Activated CD8-positive, alpha-beta memory T cell treated with anti-CD3 and anti-CD28 coated beads, Interleukin-2, amount 50 U/mL, for 24 hours (primary cell): ENCODE measurements around the gene RBMS2.
"Not testable (repeated sequence)": the region's sequence is repeated elsewhere in the genome, so short reads cannot be mapped to it uniquely, and the experiment has no call there.

ENCODE experiments used
- DNase-seq: peaks from one replicate; pipeline ENCODE4 v3.0.0-alpha.2; 2020; ENCODE audit errors: extremely low read depth

Gene RBMS2, protein sequence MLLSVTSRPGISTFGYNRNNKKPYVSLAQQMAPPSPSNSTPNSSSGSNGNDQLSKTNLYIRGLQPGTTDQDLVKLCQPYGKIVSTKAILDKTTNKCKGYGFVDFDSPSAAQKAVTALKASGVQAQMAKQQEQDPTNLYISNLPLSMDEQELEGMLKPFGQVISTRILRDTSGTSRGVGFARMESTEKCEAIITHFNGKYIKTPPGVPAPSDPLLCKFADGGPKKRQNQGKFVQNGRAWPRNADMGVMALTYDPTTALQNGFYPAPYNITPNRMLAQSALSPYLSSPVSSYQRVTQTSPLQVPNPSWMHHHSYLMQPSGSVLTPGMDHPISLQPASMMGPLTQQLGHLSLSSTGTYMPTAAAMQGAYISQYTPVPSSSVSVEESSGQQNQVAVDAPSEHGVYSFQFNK

DNA sequence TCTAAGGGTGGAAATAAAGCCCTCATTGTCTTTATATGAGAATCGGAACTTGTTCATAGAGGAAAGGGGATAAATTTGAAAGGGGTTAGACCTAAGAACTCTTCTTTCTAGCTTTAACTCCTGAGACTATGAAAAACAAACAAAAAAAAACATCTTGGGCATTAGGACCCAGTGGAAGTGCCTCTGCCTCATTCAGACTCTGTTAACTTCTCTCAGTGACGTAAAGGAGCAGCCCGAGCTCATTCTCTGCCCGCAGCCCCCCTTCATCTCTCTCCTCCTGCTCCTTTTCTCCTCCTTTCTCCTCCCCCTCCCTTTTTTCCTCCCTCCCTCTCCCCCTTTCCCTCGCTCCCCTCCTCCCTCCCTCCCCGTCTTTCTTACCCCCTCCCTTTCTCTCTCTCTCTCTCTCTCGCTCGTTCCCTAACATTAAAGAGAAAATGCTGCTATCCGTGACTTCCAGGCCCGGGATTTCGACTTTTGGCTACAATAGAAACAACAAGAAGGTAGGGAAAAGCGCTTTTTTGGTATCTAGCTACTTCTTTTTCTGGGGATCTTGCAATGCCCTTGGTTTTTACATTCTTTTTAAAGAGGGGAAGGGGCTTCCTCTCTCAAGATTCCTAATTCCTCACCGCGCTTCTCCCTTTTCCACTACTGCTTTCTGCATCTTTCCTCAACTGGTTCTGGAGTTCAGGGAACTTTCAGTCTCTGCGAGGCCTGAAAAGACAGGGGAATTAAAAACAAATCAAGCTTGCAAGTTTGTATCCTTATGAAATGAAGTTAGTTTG is at the start of gene RBMS2:
Gene RBMS2 (plus strand): TSS at position 231 of the 782 bp plus-strand sequence. CDS start 204 bp downstream, at position 435.
- DNase-seq = no peak

GRCh38 chr12:56474389-56474788 is 47.2 kb upstream of the RBMS2 start:
- DNase-seq = no peak

GRCh38 chr12:56476143-56476542 is 45.5 kb upstream of the RBMS2 start:
- DNase-seq = no peak

- DNase-seq = no peak
Measured at GRCh38 chr12:56476972-56477432, 44.6 kb upstream of the RBMS2 start.

- DNase-seq = no peak
Measured at GRCh38 chr12:56477521-56478225, 43.9 kb upstream of the RBMS2 start.

- no peak for DNase-seq
Measured at GRCh38 chr12:56479625-56480024, 42.0 kb upstream of the RBMS2 start.

- DNase-seq = no peak
Measured at GRCh38 chr12:56484566-56484965, 37.1 kb upstream of the RBMS2 start.

DNA sequence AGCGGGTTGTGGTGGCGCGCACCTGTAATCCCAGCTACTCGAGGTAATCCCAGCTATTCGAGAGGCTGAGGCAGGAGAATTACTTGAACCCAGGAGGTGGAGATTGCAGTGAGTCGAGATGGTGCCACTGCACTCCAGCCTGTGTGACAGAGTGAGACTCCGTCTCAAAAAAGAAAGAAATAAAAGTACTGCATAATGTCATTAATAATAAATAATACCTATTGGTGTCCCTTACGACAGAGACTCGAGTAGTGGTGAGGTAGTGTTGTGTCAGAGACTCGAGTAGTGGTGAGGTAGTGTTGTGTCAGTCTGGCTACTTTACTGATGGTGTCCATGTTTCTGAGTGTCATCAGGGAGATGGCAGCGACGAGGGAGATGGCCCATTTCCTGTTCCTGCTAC is 34.9 kb upstream of the RBMS2 start:
- DNase-seq = no peak

DNA sequence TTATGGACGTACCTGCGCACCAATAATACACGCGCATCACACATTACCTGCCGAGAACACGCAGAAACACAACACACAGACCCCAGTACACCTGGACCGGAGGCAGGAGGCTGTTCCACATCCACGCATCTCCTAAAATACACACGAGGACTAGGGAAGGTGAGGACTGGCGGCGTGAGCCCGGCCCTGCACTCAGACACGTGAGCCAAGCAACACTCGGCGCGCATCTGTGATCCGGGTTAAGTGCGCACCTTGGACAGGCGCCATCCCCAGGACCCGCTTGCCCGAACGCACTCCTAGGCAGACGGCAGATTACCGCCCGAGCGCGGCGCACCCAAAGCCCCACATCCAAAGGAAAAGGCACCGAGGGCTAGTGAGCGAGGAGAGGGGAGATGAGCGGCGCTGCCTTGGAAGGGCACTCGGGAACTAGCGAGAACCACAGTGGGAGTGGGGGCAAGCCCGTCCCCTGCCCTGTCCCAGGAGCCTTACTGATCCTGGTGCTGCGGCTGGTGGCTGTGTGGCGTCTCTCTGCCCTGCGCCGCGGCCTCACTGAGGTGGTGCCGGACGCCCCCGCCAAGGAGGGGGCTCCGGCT is 34.1 kb upstream of the RBMS2 start:
- DNase-seq = no peak

GRCh38 chr12:56488041-56488955 is 33.3 kb upstream of the RBMS2 start, which contains the start of gene GLS2:
GLS2 (minus strand) TSS chr12:56488161; CDS start chr12:56488118, 43 bp downstream.
- DNase-seq = peak; percentile 39

DNA sequence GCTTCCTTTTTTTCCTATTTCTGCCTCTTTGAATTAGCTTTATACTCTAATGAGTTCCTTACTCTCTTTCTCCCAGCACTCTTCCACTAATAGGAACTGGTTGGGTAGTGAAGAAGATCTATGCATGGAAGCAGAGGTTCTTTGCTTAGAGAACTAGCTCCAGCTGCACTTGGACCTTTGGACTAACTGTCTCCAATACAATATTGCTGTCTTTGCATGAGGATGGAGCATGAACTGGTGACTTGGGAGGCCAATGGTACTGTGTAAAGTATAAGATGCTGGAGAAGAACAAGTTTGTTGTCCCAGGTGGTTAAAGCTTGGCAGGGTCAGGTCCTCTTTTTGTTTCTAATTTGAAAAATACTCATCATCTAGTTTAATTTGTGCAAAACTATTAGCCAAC is 31.3 kb upstream of the RBMS2 start:
- no peak for DNase-seq

- not testable (repeated sequence) for DNase-seq
Measured at GRCh38 chr12:56493409-56494105, 28.1 kb upstream of the RBMS2 start.

- not testable (repeated sequence) for DNase-seq
Measured at GRCh38 chr12:56494106-56494415, 27.6 kb upstream of the RBMS2 start.

DNA sequence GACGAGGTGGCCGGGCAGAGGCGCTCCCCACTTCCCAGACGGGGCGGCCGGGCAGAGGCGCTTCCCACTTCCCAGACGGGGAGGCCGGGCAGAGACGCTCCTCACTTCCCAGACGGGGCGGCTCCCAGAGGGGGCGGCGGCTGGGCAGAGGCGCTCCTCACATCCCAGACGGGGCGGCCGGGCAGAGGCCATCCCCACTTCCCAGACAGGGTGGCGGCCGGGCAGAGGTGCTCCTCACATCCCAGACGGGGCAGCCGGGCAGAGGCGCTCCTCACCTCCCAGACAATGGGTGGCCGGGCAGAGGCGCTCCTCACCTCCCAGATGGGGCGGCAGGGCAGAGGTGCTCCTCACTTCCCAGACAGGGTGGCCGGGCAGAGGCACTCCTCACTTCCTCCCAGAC is 27.1 kb upstream of the RBMS2 start:
- DNase-seq = not testable (repeated sequence)

- peak; percentile 28 for DNase-seq
Measured at GRCh38 chr12:56496704-56497103, 24.9 kb upstream of the RBMS2 start.

- DNase-seq = not testable (repeated sequence)
Measured at GRCh38 chr12:56498126-56498902, 23.3 kb upstream of the RBMS2 start.

DNA sequence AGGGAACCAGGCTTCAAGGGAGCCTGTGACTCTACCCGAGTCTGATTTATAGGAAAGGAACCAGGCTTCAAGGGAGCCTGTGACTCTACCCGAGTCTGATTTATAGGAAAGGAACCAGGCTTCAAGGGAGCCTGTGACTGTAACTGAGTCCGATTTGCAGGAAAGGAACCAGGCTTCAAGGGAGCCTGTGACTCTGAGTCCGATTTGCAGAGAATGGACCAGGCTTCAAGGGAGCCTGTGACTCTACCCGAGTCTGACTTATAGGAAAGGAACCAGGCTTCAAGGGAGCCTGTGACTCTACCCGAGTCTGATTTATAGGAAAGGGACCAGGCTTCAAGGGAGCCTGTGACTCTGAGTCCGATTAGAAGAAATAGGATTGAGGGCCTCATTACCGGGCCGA is 22.2 kb upstream of the RBMS2 start:
- DNase-seq = not testable (repeated sequence)

DNA sequence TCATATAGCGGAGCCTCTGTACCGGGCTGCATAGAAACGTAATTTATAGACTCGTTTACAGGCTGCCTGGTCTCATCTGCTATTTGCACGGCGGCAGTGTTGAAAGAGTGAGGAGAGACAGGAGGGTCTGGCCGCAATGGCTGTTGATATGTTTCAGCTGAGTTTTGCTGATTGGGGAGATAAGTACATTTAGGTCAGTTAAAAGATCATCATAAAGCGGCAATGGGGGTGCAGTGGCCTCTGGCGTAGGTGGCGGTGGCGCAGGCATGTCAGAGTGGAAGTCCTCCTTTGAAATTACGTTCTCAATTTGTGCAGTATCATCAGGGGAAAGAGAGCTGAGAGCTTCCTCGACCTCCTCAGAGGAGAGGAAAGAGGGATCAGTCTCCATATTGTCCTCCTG is 21.7 kb upstream of the RBMS2 start:
- not testable (repeated sequence) for DNase-seq

GRCh38 chr12:56510786-56511185 is 10.8 kb upstream of the RBMS2 start:
- no peak for DNase-seq

DNA sequence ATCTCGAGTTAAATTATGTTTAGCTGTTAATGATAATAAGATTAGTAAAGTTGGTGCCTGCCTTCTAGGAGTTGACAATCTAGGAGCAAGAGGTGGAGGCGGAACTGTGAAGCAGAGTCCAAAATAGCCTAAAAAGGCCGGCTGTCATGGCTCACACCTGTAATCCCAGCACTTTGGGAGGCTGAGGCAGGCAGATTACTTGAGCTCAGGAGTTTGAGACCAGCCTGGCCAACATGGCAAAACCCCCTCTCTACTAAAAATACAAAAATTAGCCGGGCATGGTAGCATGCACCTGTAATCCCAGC is 7.7 kb upstream of the RBMS2 start:
- not testable (repeated sequence) for DNase-seq
